Stimulated activated CD4-positive, alpha-beta T cell treated with anti-CD3 and anti-CD28 coated beads, Interleukin-12 subunit alpha, Interleukin-12 subunit beta, amount 100 ng/mL, for 24 hours (primary cell): ENCODE measurements around the gene ANXA2R.
A peak's percentile ranks its signal among the peaks of the same experiment; 100 is the strongest.
"Not testable (repeated sequence)": the region's sequence is repeated elsewhere in the genome, so short reads cannot be mapped to it uniquely, and the experiment has no call there.

Experiments
- DNase-seq, 2 experiments: peaks; one replicate each; pipeline ENCODE4 v3.0.0-alpha.2; 2020; ENCODE audit warnings: low read depth in 2 of 2

The ANXA2R gene

DNA sequence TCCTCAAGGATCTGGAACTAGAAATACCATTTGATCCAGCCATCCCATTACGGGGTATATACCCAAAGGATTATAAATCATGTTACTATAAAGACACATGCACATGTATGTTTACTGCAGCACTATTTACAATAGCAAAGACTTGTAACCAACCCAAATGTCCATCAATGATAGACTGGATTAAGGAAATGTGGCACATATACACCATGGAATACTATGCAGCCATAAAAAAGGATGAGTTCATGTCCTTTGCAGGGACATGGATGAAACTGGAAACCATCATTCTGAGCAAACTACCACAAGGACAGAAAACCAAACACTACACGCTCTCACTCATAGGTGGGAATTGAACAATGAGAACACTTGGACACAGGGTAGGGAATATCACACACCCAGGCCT, 19.9 kb upstream of the ANXA2R start:
- DNase-seq, result not testable (repeated sequence)

DNA sequence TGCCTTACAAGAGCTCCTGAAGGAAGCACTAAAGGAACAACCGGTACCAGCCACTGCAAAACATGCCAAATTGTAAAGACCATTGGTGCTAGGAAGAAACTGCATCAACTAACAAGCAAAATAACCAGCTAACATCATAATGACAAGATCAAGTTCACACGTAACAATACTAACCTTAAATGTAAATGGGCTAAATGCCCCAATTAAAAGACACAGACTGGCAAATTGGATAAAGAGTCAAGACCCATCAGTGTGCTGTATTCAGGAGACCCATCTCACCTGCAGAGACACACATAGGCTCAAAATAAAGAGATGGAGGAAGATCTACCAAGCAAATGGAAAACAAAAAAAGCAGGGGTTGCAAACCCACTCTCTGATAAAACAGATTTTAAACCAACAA, 15.0 kb upstream of the ANXA2R start:
- not testable (repeated sequence) for DNase-seq

DNA sequence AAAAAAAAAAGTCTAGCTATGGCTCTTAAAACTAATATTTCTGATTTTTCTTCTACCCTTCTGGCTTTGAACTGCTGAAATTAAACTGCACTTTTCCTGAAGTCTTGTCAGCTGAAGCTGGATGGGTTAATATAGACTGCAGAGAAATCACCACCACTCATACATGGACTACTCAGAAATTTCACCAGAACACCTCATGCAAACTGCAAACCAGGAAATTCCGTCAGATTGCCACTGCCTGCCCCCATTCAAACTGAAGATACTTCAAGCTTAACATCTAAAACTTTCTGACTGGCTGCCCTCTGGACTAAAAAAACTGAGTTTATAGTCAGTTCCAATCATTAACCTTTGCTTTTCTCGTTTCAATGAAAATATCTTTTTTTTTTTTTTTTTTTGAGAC, 11.6 kb upstream of the ANXA2R start:
- no peak for DNase-seq

DNA sequence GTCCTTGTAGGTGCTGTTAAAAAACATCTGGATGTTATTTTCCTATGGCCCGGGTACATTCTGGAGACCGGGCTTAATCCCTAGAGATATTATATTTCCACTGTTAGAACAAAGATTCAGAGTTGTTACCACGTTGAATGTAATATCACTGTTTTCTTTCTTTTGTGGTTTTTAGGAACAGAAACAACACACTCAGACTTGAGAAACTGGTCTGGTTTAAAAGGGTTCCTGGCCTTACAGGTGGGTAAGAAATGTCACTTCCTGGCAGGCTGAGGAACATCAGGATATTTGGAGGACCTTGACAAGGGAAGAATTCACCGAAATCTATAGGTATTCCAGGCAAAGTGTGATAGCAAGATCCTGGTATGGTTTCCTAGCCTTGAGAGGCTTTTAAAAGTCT, 10.3 kb upstream of the ANXA2R start:
- DNase-seq, result no peak

DNA sequence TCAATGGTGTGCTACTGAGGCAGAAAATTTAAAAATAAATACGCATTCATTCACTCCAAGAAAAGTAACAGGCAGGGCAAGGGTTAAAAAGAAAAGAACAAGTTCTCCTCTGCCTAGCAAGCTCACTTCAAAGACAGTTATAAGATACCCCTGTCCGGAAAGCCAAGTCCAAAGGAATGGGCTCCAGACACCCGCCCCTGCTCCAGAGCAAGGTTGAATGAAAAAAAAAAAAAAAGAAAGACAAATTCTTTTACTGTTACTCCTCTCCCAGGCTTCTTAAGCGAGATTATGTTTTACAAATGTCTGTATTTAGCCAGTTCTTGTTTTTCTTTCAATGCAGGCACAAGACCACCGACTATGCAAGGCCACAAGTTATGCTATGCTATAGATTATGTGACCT, 9.1 kb upstream of the ANXA2R start:
- DNase-seq, result no peak

DNA sequence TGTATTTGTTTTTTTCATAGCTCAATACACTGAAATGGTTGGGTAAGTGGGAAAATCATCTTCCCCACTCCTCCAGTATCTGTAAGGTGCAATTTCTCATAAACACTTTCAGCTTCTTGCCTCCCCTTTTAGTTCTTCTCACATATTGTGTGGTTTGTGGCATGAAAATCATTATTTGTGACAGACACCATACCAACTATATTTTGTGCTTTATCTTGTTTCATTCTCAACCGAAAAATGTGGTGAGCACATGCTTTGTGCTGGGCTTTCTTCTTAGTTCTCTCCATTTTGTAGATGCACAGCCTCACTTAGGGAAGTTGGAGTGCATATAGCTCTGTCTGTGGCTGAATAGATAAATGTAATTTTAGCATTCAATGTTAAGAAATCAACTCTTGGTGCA, 6.4 kb upstream of the ANXA2R start:
- DNase-seq, result no peak

DNA sequence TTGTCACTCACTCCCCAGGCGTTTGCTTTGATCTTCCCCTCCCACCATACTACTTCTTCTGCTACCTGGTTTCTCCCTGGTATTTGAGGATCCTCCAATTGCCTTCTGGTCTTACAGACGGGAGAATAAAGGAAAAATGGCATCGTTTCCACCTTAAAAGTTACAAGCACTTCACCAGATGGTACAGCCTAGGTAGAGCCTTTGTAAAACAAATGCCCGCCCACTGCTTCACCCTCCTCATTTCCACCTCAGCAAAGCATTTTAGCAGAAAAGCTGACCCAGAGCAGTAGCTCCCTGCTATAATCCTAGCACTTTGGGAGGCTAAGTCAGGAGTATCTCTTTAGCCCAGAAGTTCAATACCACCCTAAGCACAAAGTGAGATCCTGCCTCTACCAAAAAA, 5.1 kb upstream of the ANXA2R start:
- no peak for DNase-seq

DNA sequence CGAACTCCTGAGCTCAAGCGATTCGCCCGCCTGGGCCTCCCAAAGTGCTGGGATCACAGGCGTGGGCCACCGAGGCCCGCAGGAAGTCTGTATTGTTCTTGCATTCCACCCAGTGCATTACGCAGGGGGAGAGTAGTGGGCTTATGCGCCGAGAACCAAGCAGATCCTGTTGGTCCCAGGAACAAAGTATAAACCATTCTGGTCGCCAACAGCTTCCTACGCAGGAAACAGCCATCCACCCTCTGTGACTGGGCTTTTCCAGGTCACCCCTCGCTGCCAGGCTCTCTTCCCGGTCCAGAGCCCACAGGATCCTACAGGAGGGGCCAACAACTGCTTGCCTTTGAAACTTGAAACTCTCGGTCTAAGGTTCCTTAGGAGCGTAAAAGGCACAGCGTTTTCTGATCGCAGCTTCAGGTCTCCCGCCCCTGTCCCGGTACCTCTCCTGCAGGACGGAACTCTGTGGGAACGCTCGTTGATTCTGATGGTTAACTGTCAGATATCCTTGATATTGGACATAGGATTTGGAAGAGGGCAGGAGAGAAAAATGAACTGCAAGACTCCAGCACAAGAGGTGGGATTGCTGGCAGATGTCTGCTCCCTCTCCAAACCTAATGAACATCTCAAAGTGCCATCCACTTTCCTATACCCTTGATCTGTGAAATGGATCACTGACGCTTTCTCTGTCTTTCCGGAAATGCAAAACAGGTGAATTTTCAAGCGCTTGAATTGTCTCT, 4.2 kb upstream of the ANXA2R start:
- no peak for DNase-seq

DNA sequence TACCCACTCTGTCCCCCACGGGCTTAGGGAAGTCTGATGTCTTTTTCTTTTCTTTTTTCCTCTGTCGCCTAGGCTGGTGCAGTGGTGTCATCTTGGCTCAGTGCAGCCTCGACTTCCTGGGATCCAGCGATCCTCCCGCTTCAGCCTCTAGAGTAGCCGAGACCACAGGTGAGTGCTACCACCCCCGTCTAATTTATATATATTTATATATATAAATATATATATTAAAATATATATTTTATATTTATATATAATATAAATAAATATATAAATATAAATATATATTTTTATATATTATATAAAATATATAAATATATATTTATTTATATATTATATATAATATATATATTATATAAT, 3.3 kb upstream of the ANXA2R start:
- DNase-seq, result no peak

DNA sequence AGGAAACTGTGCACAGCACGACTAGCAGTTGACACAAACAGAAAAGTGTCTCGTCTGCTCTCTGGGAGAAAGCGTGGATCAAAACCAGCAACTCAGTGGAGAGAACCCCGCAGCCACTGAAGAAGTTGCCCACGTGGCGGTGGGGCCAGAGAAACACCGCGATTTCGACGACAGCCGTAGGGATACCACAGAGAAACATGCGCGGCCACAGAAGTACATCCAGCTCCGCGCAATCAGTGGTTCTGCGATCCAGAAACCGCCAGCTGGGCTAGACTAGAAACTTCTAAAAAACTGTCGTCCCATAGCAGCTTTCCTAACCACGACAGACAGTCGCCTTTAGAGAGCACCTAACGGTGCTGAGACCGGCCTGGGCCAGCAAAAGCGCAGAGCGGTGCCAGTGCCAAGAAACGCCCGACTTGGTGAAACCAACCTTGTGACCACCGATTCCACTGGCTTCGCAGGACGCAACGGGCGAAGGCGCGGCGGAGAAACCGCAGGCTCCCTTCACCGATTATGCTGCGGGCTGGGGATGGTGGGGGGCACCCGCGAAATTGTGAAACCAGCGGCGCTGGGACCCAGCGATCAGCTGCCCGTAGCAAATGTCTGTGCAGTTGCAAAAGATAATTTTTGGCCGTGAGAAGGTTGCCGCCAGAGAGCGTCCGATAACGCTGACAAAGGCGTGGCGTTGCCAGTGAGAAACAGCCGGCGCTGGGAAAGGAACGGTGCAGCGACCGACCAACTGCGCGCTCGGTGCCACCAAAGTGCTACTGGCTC, 2.7 kb upstream of the ANXA2R start:
- peak in 1 of 2 experiments; percentile 49 for DNase-seq

DNA sequence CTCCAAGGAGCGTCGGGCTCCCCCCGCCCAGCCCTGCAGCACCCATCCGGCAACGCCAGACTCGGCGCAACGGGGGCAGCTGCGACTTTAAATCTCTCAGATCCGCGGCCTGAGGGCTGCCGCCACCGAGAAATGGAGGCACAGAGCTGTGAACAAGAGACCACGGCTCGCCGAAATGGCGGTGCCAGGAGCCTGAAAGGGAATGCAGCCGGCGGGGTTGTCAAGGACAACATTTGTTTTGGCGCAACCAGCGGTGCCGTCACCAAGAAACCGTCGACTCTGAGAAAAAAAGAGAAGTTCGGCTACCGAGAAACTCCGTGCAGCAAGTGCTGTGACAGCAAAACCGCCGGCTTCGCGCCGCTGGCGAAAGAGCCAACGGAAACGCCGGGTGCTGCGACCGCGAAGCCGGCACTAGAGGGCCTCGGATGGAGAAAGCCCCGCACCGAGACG, 2.1 kb upstream of the ANXA2R start:
- DNase-seq, result peak; percentile 52 to 66

DNA sequence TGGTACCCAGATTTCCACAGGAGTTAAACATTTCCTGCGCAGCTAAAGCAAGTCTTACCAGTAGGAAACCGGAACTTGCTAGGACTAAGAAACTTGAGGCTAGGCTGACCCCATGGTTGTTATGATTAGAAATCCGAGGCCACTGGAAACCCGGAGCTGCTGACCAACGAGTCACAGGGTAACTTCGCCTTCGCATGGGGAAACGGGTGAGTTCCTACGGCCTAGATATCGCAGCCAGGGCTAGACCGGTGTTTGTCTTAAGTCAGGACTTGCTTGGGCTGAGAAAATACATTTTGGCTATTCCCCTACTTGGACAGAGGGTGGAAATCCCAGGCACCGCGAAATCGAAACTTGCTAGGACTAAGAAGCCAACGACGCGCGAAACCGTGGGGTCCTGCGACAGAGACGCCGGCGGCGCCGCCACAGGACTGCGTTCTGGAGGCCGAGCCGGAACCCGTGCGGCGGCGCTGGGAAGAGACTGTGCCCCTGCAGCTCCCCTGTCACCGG, 1.6 kb upstream of the ANXA2R start:
- DNase-seq, result peak in 1 of 2 experiments; percentile 43

DNA sequence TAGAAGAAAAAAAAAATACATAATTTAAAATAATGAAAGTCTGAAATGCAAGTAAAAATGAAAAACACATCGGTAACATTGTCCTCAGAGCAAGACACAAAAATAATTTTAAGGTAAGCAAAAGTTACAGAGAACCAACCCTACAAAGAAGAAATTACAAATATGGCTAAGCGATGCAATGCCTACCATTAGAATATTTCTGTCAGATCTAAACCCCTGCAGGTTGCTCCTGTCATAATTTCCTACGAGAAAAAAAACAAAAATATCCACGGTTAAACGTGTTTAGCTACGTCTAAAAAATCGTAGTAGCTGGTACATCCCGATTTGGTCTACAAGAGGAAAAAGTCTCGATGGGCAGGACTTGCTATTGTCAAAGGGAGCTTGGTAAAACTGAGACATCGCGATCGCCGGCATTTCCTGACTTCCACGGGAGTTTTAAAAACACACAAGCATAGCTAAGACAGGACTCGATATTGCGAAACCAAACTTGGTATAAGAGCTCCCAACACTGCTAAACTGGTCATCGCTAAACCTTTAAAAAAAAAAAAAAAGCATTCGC, 1.1 kb upstream of the ANXA2R start:
- no peak for DNase-seq

DNA sequence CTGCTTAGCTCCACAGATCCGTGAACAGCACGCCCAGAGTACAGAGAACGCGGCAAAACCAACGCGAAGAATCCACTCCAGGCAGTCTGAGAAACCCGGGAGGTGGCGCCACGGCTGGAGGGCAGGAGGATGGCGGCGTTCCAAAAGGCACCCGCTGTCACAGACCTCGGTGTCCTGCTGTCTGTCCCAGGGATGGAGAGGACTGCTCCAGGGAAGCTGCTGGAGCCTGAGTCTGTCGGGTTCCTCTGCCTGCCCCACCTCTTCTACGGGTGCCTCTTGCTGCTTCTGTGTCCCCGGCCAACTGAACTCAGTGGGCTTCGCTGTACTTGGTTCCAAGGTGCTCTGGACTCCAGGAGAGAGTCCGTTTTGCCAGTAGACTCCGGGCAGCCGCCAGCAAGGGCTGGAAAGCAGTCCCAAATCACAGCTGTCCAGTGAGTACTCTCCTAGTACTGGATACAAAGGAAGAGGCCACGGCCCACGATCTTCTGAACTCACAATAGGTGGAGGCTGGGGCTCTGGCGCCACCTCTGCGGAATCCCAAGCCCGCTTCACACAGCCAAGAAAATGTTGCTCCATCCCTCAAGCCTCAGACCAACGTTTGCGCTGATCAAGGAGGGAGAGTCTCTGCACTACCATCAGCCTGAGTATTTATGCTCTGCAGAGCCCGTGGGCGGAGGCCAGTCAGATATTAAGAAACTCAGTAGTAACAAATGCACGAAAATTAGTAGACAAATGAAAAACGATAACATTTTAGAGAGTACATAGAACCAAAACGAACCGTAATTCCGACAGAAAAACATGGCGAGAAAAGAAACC, 440 bp downstream of the ANXA2R start:
- DNase-seq, result peak; percentile 42 to 60

DNA sequence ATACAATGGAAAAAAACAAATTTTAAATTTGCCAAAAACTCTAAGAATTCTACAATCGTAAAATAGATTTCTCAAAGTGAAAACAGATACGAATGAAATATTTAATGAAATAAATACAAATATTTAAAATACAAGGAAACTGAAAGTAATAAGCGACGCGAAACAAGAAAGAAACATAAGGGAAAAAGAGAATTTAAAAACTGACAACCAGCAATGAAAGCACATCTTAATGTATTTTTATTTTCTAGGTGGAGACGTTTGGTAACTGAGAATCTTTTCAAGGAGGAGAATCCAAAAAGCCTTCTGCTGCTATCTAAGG, 1.0 kb downstream of the ANXA2R start:
- DNase-seq, result no peak

DNA sequence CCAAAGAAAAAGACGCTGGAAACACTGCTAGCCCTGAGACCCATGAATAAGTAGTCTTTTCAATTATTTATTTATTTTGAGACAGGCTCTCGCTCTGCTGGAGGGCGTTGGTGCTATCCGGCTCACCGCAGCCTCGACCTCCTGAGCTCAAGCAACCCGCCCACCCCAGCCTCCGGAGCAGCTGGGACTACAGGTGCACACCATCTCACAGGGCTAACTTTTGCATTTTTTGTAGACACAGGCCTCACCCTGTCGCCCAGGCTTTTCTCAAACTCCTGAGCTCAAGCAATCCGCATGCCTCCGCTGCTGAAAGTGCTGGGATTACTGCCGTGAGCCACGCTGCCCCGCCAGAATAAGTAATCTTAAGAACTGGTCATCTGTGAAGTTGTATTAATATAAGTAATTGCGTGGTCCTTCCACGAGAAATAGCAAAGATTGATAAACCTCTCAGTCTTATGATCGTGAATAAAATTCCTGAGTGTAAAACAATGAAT, 1.6 kb downstream of the ANXA2R start:
- DNase-seq, result peak in 1 of 2 experiments; percentile 10

DNA sequence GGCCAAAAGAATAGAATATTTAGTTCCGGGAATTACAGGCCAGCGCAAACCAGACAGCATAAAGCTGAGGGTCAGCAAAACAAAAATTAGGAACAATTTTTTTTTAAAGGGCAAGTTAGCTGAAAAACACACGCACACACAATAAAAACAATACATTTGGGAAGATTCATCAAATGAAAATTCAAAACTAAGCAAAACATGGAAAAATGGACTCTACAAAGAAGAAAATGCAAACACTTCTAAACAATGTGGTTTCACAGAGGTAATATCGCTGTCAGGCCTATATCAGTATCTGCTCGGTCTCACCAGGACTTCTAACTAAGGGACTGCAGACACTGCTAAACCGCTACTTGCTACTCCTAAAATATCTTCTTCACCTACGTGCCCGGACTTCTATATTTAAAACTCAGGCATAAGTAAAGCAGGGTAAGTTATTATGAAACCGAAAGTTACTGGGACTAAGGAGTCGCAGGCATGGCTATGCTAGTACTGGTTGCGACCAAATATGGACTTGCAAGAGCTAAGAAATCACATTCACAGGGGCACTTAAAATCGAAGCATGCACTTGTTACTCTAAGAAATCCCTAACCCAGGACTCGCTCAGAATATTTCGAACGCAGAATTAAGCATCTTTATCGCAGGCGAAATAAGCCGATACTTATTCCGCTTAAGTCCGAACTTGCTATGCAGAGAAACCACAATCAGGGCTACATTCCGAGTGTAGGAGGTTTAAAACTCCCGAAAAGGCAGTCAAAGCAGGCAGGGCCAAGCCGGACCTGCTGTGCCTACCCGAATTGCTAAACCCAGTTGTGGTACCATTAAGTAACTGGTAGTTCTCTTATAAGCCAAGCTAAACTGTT, 2.3 kb downstream of the ANXA2R start:
- DNase-seq, result no peak

DNA sequence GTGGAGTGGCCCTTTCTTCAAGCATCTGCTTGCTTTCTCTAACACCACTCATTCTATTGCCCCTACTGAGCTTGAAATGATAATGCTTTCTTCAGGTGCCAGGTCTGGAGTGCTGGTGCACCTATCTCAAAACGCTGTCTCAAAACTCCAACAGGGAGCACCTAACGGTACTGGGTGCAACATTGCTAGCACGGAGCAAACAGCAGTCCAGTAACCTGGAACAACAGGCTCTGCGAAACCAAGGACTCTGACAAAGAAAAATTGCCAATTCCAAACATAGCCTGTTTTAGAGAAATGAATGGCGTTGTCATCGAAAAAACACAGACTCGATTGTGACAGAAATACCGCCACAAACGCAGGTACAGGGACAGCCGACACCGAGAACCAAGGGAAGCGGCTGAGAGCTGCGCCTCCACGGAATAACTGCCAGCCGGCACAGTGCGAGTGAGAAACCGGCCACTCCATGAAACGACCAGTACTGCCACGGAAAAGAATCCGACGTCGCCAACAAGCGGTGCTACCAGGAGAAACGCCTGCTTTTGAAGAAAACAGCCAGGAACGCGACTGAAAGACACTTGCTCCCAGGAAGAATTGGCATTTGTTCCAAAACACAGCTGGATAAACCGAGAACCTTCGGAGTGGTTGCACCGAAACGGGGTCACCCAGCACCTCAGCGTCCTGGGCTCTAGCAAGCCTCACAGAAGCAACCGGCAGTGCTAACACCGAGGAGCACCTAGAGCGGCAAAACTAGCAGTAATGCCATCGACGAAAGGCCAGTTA, 3.1 kb downstream of the ANXA2R start:
- no peak for DNase-seq

DNA sequence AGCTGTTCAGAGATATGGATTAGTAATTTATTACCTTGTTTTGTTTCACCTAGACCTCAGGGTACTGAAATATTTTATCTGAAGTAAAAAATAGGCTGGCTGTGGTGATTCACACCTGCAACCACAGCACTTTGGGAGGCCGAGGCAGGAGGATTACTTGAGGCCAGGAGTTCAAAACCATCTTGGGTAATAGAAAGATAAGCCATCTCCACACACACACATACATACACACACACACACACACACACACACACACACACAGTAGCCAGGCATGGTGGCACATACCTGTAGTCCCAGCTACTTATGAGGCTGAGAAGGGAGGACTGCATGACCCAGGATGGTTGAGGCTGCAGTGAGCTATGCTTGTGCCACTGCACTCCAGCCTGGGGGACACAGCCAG, 3.7 kb downstream of the ANXA2R start:
- DNase-seq, result no peak

DNA sequence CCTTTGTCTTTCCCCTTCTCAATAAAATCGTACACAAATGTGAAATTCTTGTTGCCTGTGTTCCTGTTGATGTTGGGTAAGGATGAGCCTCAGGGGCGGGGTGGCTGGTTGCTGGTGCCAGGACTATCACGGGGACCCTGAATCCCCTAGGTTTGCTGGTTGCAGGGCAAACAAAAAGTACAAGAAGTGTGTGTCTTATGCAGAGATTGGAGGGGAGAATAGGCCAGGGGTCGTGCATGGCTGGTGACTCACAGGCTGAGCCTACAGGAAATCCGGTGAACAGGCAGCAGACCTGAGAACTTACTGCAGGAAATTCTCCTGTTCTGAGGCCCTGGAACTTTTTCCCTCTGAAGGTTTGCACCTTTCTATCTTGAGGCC, 5.5 kb downstream of the ANXA2R start:
- DNase-seq, result no peak
